ENCODE data around the gene ACP3.

GRCh38 chr3:132288357-132288756, 28.9 kb upstream of the ACP3 start:
- no peak for TF ChIP-seq CTCF (IDR thresholded peaks at IDR 0.05; ENCODE audit: low read length)
- no peak for TF ChIP-seq EZH2 (IDR thresholded peaks at IDR 0.05; ENCODE audit: borderline replicate concordance, low read length)
